ENCODE measurements around the gene COPS7A.
A peak's percentile ranks its signal among the peaks of the same experiment; 100 is the strongest.

The COPS7A gene

DNA sequence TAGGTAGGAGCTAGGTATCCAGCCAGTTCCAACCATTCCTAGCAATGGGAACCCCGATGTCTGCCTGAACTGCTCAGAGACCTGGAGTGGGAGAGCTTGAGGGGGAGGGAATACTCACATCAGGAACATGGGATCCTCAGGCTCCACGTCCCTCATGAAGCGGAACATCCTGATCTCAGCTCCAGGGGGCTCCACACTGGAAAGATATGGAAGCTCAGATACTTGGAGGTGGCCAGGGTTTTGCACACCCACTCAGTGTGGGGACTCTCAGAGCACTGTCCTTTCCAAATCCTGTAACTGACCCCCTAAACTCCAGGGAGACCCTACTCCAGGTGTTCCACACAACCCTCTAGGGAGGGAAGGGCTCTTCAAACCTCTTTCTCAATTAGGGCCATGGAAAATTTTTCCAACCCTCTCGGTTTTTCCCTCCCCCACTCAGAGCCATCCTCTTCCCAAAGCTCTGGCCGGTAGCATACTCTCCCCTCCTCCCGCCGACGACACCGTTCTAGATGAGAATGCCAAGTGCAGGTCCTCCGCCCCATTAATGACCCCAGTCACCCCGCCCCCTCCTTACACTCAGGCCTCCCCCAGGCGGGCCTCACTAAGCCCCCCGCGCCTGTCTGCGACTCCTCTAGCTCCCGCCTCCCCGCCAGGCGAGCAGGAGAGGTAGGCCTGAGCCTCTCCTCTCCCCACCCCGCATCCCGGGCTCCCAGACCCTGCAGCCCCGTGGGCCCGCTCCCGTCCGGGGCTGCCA lies 28.5 kb downstream of the COPS7A start:
- ChIA-PET POLR2A (interaction anchor here (0.6 to 3.3 kb wide), 21 partner anchors 9 to 200 kb away, joined by 3 to 78 read pairs (median 6); partner anchors contain the start of genes CDCA3, COPS7A, GPR162 and LAG3), CTCF (interaction anchor here (0.6 to 10.1 kb wide), 34 partner anchors 9 to 155 kb away, joined by 3 to 304 read pairs (median 12); partner anchors contain the start of genes CD4, CDCA3, COPS7A and GNB3)
- no peak for DNase-seq (ENCODE audit: low read depth, low spot score)
- peak overlapping the region; percentile 93 for H3K4me3 ChIP-seq (ENCODE audit: low read depth, low read length)
- TF ChIP-seq, protein P1, sequence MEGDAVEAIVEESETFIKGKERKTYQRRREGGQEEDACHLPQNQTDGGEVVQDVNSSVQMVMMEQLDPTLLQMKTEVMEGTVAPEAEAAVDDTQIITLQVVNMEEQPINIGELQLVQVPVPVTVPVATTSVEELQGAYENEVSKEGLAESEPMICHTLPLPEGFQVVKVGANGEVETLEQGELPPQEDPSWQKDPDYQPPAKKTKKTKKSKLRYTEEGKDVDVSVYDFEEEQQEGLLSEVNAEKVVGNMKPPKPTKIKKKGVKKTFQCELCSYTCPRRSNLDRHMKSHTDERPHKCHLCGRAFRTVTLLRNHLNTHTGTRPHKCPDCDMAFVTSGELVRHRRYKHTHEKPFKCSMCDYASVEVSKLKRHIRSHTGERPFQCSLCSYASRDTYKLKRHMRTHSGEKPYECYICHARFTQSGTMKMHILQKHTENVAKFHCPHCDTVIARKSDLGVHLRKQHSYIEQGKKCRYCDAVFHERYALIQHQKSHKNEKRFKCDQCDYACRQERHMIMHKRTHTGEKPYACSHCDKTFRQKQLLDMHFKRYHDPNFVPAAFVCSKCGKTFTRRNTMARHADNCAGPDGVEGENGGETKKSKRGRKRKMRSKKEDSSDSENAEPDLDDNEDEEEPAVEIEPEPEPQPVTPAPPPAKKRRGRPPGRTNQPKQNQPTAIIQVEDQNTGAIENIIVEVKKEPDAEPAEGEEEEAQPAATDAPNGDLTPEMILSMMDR (IDR thresholded peaks at IDR 0.05; ENCODE audit: insufficient read depth, low read length, missing control alignments) = peak; percentile 65

DNA sequence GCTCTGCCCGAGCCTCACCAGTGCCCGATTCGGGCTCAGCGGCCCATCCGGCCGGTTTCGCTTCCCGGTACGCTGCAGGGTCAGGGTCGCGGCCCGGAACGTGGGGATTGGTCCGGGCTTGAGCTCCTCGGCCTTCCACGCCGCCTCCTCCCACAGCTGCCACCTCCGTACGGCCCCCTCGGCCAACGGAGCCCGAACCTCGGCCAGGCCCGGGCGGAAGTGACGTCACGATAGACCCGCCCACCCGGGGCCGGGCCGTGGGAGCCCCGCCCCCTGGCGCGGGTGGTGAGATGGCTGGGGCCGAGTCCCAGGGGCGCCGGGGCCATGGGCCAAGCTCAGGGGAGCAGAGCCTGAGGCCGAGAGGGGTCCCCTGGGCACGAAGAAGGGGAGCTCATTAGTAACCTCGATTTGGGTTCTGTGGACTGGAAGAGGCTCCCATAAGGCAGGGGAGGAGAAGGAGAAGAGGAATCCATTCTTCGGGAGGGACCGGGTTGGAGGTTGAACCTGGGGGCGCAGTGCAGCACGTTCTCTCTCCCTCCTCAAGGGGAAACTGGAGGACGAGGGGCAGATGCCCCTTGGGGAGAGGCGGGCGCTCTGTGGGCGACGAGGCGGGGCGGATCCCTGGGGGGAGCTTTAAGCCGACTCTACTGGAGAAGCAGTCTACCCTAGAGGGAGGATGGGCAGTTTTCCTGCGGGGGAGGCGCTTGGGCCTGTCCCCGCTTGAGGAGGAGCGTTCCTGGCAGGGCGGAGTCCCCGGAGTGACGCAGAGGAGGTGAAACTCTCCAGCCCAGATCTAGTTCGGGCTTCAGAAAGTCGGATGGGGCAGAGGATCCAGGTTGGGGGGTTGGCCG lies 29.3 kb downstream of the COPS7A start, which contains the start of gene MLF2:
Gene MLF2, minus strand, starts transcription at position 221 of the 851 bp plus-strand sequence. CDS start 807 bp downstream, outside the sequence.
- CTCF ChIA-PET = interaction anchor here (0.6 to 10.1 kb wide), 43 partner anchors 9 to 201 kb away, joined by 3 to 304 read pairs (median 8); partner anchors contain the start of genes CD4, CDCA3, COPS7A and GNB3

DNA sequence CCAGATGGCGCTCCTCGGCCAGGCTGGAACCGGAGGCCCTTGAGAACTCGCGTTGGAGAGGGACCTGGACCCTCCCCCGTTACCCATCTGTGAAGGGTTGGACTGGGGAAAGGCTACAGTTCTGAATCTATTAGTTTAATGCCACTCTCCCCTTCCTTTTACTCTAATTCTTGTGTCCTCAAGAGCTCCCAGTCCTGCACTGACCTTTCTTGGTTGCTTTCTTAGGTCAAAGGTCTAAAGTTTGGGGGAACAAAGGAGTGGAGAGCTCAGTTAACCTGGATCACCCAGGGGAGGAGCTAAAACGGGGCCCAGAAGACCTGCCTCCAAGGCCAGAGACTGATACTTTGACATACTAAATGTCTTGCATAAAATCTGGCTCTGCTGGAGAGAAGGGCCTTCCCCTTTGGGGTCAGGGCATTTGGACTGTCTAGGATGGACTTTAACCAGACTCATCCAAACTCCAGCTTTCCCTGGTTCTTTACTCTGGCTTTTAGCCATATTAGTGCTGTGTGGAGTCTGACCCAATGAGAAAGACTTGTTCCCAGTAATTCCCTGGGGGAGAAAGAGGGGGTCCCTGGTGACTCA lies 30.0 kb downstream of the COPS7A start:
- CTCF ChIA-PET = interaction anchor here (0.7 to 10.1 kb wide), 41 partner anchors 8 to 202 kb away, joined by 3 to 304 read pairs (median 8); partner anchors contain the start of genes CD4, CDCA3, COPS7A and GNB3
- POLR2A ChIA-PET = interaction anchor here (0.8 to 3.3 kb wide), 16 partner anchors 10 to 220 kb away, joined by 3 to 78 read pairs (median 6); partner anchors contain the start of genes CDCA3, COPS7A, GAPDH and GPR162
- H3K4me3 ChIP-seq (ENCODE audit: low read depth, low read length) = peak overlapping the region; percentile 15
- TF ChIP-seq, protein P1 (IDR thresholded peaks at IDR 0.05; ENCODE audit: insufficient read depth, low read length, missing control alignments) = no peak
- DNase-seq (ENCODE audit: low read depth, low spot score) = no peak

More for the DNA sequence above, 29.3 kb downstream of the COPS7A start, which contains the start of gene MLF2:
- TF ChIP-seq, protein P1 (IDR thresholded peaks at IDR 0.05; ENCODE audit: insufficient read depth, low read length, missing control alignments) = peak; percentile 94
- POLR2A ChIA-PET = interaction anchor here (0.8 to 3.3 kb wide), 20 partner anchors 11 to 219 kb away, joined by 3 to 78 read pairs (median 6); partner anchors contain the start of genes CDCA3, COPS7A, GAPDH and GPR162
- peak within 1 kb of the TSS; percentile 93 for H3K4me3 ChIP-seq (ENCODE audit: low read depth, low read length)
- peak; percentile 96 for DNase-seq (ENCODE audit: low read depth, low spot score)

DNA sequence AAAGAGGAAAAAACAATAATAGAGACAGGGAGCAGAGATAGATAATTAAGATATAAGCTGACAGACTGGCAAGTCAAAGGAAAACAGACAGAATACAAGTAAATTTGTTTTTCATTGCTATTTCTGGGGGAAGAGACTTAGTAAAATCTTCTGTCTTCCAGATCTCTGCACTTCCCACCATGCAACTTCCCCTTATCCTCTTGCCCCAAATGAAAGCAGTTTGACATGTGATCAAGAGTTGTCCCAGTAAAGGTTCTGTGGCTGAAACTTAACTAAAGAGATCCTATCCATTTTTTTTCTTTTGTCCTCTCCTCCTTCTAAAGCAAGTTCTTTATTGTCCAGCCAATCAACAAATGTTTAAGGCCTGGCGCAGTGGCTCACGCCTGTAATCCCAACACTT lies 30.6 kb downstream of the COPS7A start:
- POLR2A ChIA-PET = interaction anchor here (0.6 to 3.3 kb wide), 6 partner anchors 9 to 98 kb away, joined by 3 to 78 read pairs (median 7); partner anchors contain the start of genes CDCA3, PTMS, USP5 and ZNF384
- H3K4me3 ChIP-seq (ENCODE audit: low read depth, low read length) = no peak overlapping the region
- CTCF ChIA-PET = interaction anchor here (0.7 to 10.1 kb wide), 38 partner anchors 8 to 203 kb away, joined by 3 to 304 read pairs (median 8); partner anchors contain the start of genes CD4, CDCA3, COPS7A and GNB3
- no peak for DNase-seq (ENCODE audit: low read depth, low spot score)
- TF ChIP-seq, protein P1 (IDR thresholded peaks at IDR 0.05; ENCODE audit: insufficient read depth, low read length, missing control alignments) = no peak

DNA sequence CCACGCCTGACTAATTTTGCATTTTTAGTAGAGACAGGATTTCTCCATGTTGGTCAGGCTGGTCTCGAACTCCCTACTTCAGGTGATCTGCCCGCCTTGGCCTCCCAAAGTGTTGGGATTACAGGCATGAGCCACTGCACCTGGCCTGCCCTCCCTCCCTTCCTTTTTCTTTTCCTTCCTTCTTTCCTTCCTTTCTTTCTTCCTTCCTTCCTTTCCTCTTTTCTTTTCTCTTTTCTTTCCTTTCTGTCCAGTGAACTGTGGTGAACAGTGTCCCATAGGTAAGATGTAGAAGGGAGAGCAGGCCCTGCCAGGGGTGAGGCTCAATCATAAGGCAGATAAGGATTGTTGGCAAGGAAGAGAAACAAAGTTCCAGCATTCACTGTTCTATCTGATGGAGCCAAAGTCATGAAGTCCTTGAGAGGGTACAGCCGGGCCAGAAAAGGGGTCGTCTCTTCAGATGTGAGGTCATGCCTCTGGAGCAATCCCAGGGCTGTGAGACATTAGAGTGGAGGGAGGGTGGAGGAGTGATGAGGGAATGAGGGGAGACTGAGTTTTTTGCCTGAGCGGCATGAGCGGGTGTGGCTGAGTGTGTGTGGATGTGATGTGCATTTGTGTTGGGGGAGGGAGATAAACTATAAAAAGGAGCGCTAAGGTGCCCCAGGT lies 33.3 kb downstream of the COPS7A start:
- ChIA-PET CTCF (interaction anchor here (1.4 to 4.7 kb wide), 3 partner anchors 10 to 68 kb away, joined by 3 to 37 read pairs (median 11); partner anchors contain the start of gene PTMS), POLR2A (interaction anchor here (1.2 kb wide), 1 partner anchor 9 kb away, joined by 3 read pairs; the partner anchor contains the start of gene PTMS)
- H3K4me3 ChIP-seq (ENCODE audit: low read depth, low read length) = no peak overlapping the region
- no peak for DNase-seq (ENCODE audit: low read depth, low spot score)
- TF ChIP-seq, protein P1 (IDR thresholded peaks at IDR 0.05; ENCODE audit: insufficient read depth, low read length, missing control alignments) = no peak

Measured in AG04449 (cell line).